HepG2 (cell line): ENCODE data around the gene ZNF174. TPM values are rescaled to one million over a fixed set of nuclear protein-coding genes. Genes with fewer than 3 reads are reported as not detected.

Experiments used
- AGO2 ChIP-seq: fragments of 200-400 bp; formaldehyde crosslinking; optimal IDR thresholded peaks from 2 replicates; pipeline ENCODE3; 2017; ENCODE audit warnings: mild to moderate bottlenecking, low read depth, low read length, moderate library complexity
- ARNT2 ChIP-seq: sonication (generic); formaldehyde crosslinking; IDR thresholded peaks from 2 replicates; pipeline ENCODE4 v1.8.0; 2022; ENCODE audit warnings: mild to moderate bottlenecking, low read depth, missing genetic modification reagents, moderate library complexity
- MIER3 ChIP-seq: IDR thresholded peaks from 2 replicates; pipeline ENCODE4 v1.6.1; 2016; ENCODE audit warnings: missing compliant biosample characterization, borderline replicate concordance
- MLLT10 ChIP-seq: sonication (generic); formaldehyde crosslinking; IDR thresholded peaks from 2 replicates; pipeline ENCODE4 v1.4.0; 2020; ENCODE audit warnings: missing genetic modification reagents
- NCOA2 ChIP-seq: sonication (generic); formaldehyde crosslinking; IDR thresholded peaks from 2 replicates; pipeline ENCODE4 v1.8.0; 2022; ENCODE audit warnings: inconsistent platforms
- NONO ChIP-seq, 2 experiments: fragments of 450-650 bp in 1 of 2; sonication (generic) in 1 of 2; formaldehyde crosslinking in 1 of 2; IDR thresholded peaks in 1 of 2; conservative IDR thresholded peaks in 1 of 2; 2 replicates each; pipeline versions ENCODE4 v1.6.1 to v1.8.0; 2017 to 2022; ENCODE audit warnings: mild to moderate bottlenecking in 1 of 2, missing genetic modification reagents in 1 of 2, moderate library complexity in 1 of 2
- YEATS2 ChIP-seq: sonication (generic); formaldehyde crosslinking; IDR thresholded peaks from 2 replicates; pipeline ENCODE4 v1.4.0; 2020; ENCODE audit warnings: missing genetic modification reagents, borderline replicate concordance
- ZNF17 ChIP-seq: sonication (generic); formaldehyde crosslinking; IDR thresholded peaks from 2 replicates; pipeline ENCODE4 v1.5.0; 2020; ENCODE audit warnings: mild to moderate bottlenecking, missing genetic modification reagents
- ZNF317 ChIP-seq: sonication (generic); formaldehyde crosslinking; IDR thresholded peaks from 2 replicates; pipeline ENCODE4 v1.5.0; 2020; ENCODE audit warnings: mild to moderate bottlenecking, missing genetic modification reagents
- ZNF552 ChIP-seq: sonication (generic); formaldehyde crosslinking; IDR thresholded peaks from 2 replicates; pipeline ENCODE4 v1.9.0; 2022; ENCODE audit warnings: missing genetic modification reagents, mild to moderate bottlenecking, borderline replicate concordance
- ZNF644 ChIP-seq: IDR thresholded peaks from 2 replicates; pipeline ENCODE4 v1.6.1; 2016; ENCODE audit warnings: low read depth
- polyA plus RNA-seq, 8 experiments: library from polyadenylated mRNA; depleted of rRNA in 3 of 8; stranded (reverse) in 7 of 8; unstranded in 1 of 8; fragments of >200 nt; fragmentation: Illumina TruSeq in 4 of 8; extraction: Trizol in 4 of 8; gene quantifications; 2 replicates each; pipeline versions ENCODE4 v1.2.1 to v1.2.3, GENCODE V29; 2011 to 2016; ENCODE audit warnings: low read depth in 4 of 8, missing spikeins in 1 of 8, mixed read lengths in 1 of 8; ENCODE audit not compliant: insufficient read depth in 1 of 8
- total RNA-seq, 5 experiments: library from RNA; depleted of rRNA; stranded (reverse); fragments of >200 nt; fragmentation: Illumina TruSeq; extraction: Trizol; gene quantifications; 2 replicates each; pipeline ENCODE4 v1.2.3, GENCODE V29; 2016; ENCODE audit warnings: low read depth in 1 of 5
- TF ChIP-seq, protein P1 (sequence below), 2 experiments: sonication (generic) in 1 of 2; formaldehyde crosslinking in 1 of 2; IDR thresholded peaks; 2 replicates each; pipeline versions ENCODE4 v1.4.0 to v1.6.1; 2018 to 2020; ENCODE audit warnings: missing genetic modification reagents in 2 of 2, borderline replicate concordance in 1 of 2, low read depth in 1 of 2, mild to moderate bottlenecking in 1 of 2, missing biosample characterization in 1 of 2
- TF ChIP-seq, protein P2 (sequence below): sonication (generic); formaldehyde crosslinking; IDR thresholded peaks from 2 replicates; pipeline ENCODE4 v1.8.0; 2022; ENCODE audit warnings: missing genetic modification reagents, mild to moderate bottlenecking, moderate library complexity, borderline replicate concordance
- TF ChIP-seq, protein P3 (sequence below): sonication (generic); formaldehyde crosslinking; IDR thresholded peaks from 2 replicates; pipeline ENCODE4 v1.5.0; 2020; ENCODE audit warnings: mild to moderate bottlenecking, missing genetic modification reagents, borderline replicate concordance
- TF ChIP-seq, protein P4 (sequence below): sonication (generic); formaldehyde crosslinking; IDR thresholded peaks from 2 replicates; pipeline ENCODE4 v1.5.1; 2020; ENCODE audit warnings: missing genetic modification reagents, mild to moderate bottlenecking, borderline replicate concordance
- TF ChIP-seq, protein P5 (sequence below): sonication (generic); formaldehyde crosslinking; IDR thresholded peaks from 2 replicates; pipeline ENCODE4 v1.4.0; 2020; ENCODE audit warnings: mild to moderate bottlenecking, missing genetic modification reagents

The ZNF174 gene
- total and polyA plus RNA-seq, 2 of the 13 experiments (the other 11 are each of a cell fraction or from before 2014, with no cell fraction given) = 8.3 to 10.6 TPM

DNA sequence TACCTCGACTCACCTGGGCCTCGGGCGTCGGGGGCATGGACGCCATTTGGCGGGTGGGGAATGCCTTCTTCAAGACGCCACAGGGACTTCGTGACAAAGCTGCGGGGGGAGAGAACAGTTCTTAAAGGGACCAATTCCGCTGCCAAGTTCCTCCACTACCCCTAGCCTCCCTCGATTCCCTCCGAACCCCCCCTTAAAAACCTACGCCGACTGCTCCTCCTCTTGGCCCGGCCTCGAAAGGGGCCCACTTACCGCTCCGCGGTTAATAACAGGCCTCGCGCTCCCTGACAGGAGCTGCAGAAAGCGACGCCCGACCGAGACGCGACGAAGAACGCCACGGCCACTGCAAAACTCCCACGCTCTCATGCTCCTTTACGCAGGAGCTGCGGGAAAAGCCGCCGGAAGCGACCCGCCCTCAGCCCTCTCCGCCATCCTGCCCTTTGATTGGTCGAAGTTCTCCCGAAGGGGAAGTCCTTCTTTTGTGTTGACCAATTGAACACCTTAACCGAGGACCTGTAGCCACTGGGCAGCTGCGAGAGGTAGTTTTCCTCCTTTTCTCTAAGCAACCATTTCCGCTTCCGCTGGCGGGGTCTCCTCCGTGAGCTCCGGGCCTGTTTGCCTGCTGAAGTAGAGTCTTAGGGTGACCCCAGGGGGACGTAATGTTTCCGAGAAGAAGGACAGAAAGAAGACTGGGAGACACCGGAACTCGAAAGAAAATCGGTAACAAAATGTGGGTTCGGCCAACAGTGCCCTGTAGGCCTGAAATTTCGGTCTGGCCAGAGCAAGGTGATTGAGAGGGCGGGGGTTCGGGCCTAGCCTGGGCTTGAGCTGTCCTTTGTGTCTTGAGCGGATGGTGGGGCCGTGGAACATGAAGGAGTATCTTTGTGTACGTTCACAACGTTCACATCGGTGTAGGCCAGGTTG lies 42.4 kb downstream of the ZNF174 start, which contains the start of the genes NAA60 and ZNF597 (continued):
- TF ChIP-seq ZNF552 (CRISPR knock-in tag) (no peak), ZNF17 (no peak), MIER3 (CRISPR knock-in tag) (no peak), YEATS2 (CRISPR knock-in tag) (peak; percentile 21; the same call in 1 of the 2 replicates), ZNF317 (CRISPR knock-in tag) (no peak), ARNT2 (CRISPR knock-in tag) (peak; percentile 54; the same call in 1 of the 2 replicates), MLLT10 (CRISPR knock-in tag) (no peak), AGO2 (no peak), NCOA2 (CRISPR knock-in tag) (no peak), NONO (IDR thresholded peaks at IDR 0.05) (no peak), NONO (CRISPR knock-in tag; conservative IDR thresholded peaks at IDR 0.05) (no peak), ZNF644 (CRISPR knock-in tag) (no peak)
- TF ChIP-seq, protein P1, sequence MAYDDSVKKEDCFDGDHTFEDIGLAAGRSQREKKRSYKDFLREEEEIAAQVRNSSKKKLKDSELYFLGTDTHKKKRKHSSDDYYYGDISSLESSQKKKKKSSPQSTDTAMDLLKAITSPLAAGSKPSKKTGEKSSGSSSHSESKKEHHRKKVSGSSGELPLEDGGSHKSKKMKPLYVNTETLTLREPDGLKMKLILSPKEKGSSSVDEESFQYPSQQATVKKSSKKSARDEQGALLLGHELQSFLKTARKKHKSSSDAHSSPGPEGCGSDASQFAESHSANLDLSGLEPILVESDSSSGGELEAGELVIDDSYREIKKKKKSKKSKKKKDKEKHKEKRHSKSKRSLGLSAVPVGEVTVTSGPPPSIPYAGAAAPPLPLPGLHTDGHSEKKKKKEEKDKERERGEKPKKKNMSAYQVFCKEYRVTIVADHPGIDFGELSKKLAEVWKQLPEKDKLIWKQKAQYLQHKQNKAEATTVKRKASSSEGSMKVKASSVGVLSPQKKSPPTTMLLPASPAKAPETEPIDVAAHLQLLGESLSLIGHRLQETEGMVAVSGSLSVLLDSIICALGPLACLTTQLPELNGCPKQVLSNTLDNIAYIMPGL (CRISPR knock-in tag; IDR thresholded peaks at IDR 0.05; ENCODE audit: borderline replicate concordance in 1 of 2, low read depth in 1 of 2) = no peak
- TF ChIP-seq, protein P2, sequence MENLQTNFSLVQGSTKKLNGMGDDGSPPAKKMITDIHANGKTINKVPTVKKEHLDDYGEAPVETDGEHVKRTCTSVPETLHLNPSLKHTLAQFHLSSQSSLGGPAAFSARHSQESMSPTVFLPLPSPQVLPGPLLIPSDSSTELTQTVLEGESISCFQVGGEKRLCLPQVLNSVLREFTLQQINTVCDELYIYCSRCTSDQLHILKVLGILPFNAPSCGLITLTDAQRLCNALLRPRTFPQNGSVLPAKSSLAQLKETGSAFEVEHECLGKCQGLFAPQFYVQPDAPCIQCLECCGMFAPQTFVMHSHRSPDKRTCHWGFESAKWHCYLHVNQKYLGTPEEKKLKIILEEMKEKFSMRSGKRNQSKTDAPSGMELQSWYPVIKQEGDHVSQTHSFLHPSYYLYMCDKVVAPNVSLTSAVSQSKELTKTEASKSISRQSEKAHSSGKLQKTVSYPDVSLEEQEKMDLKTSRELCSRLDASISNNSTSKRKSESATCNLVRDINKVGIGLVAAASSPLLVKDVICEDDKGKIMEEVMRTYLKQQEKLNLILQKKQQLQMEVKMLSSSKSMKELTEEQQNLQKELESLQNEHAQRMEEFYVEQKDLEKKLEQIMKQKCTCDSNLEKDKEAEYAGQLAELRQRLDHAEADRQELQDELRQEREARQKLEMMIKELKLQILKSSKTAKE (CRISPR knock-in tag) = no peak
- TF ChIP-seq, protein P3, sequence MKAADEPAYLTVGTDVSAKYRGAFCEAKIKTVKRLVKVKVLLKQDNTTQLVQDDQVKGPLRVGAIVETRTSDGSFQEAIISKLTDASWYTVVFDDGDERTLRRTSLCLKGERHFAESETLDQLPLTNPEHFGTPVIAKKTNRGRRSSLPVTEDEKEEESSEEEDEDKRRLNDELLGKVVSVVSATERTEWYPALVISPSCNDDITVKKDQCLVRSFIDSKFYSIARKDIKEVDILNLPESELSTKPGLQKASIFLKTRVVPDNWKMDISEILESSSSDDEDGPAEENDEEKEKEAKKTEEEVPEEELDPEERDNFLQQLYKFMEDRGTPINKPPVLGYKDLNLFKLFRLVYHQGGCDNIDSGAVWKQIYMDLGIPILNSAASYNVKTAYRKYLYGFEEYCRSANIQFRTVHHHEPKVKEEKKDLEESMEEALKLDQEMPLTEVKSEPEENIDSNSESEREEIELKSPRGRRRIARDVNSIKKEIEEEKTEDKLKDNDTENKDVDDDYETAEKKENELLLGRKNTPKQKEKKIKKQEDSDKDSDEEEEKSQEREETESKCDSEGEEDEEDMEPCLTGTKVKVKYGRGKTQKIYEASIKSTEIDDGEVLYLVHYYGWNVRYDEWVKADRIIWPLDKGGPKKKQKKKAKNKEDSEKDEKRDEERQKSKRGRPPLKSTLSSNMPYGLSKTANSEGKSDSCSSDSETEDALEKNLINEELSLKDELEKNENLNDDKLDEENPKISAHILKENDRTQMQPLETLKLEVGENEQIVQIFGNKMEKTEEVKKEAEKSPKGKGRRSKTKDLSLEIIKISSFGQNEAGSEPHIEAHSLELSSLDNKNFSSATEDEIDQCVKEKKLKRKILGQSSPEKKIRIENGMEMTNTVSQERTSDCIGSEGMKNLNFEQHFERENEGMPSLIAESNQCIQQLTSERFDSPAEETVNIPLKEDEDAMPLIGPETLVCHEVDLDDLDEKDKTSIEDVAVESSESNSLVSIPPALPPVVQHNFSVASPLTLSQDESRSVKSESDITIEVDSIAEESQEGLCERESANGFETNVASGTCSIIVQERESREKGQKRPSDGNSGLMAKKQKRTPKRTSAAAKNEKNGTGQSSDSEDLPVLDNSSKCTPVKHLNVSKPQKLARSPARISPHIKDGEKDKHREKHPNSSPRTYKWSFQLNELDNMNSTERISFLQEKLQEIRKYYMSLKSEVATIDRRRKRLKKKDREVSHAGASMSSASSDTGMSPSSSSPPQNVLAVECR = peak; percentile 69; the same call in 1 of the 2 replicates
- TF ChIP-seq, protein P4, sequence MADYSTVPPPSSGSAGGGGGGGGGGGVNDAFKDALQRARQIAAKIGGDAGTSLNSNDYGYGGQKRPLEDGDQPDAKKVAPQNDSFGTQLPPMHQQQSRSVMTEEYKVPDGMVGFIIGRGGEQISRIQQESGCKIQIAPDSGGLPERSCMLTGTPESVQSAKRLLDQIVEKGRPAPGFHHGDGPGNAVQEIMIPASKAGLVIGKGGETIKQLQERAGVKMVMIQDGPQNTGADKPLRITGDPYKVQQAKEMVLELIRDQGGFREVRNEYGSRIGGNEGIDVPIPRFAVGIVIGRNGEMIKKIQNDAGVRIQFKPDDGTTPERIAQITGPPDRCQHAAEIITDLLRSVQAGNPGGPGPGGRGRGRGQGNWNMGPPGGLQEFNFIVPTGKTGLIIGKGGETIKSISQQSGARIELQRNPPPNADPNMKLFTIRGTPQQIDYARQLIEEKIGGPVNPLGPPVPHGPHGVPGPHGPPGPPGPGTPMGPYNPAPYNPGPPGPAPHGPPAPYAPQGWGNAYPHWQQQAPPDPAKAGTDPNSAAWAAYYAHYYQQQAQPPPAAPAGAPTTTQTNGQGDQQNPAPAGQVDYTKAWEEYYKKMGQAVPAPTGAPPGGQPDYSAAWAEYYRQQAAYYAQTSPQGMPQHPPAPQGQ = no peak
- TF ChIP-seq, protein P5, sequence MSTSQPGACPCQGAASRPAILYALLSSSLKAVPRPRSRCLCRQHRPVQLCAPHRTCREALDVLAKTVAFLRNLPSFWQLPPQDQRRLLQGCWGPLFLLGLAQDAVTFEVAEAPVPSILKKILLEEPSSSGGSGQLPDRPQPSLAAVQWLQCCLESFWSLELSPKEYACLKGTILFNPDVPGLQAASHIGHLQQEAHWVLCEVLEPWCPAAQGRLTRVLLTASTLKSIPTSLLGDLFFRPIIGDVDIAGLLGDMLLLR = no peak
